GM23248 (cell line): Measurements from ENCODE around the gene BAZ1B.

Source experiments
- EZH2 ChIP-seq: fragments of 200-600 bp; sonication (generic); IDR thresholded peaks from 2 replicates; pipeline ENCODE4 v1.6.1; 2018; ENCODE audit warnings: antibody characterized with exemption, mild to moderate bottlenecking; ENCODE audit not compliant: insufficient read depth, poor library complexity, severe bottlenecking
- EZH2phosphoT487 ChIP-seq: fragments of 200-600 bp; sonication (generic); IDR thresholded peaks from 2 replicates; pipeline ENCODE4 v1.6.1; 2018; ENCODE audit warnings: antibody characterized with exemption, moderate library complexity, mild to moderate bottlenecking, low read depth; ENCODE audit not compliant: insufficient read depth

GRCh38 chr7:73442222-73442902, 79.7 kb downstream of the BAZ1B start:
- TF ChIP-seq EZH2 (no peak), EZH2phosphoT487 (no peak)
